T-helper 1 cell treated with Interleukin-12 subunit alpha and Interleukin-12 subunit beta and Interleukin-4 antibody, amounts not matched to agents 30 μg/mL and 1 μg/mL, for 36 hours (primary cell): ENCODE data around the gene STK35.

ENCODE experiments used
- H3K27ac Mint-ChIP-seq: one replicate; pipeline ENCODE4 v1.8.0; 2021; ENCODE audit warnings: mild to moderate bottlenecking, mixed read lengths
- H3K27me3 Mint-ChIP-seq: one replicate; pipeline ENCODE4 v1.8.0; 2021; ENCODE audit warnings: low read depth, mixed read lengths
- H3K36me3 Mint-ChIP-seq: one replicate; pipeline ENCODE4 v1.8.0; 2021; ENCODE audit warnings: low read depth, mixed read lengths
- H3K4me1 Mint-ChIP-seq: one replicate; pipeline ENCODE4 v1.8.0; 2021; ENCODE audit warnings: low read depth, mixed read lengths
- H3K4me3 Mint-ChIP-seq: one replicate; pipeline ENCODE4 v1.8.0; 2021; ENCODE audit warnings: mild to moderate bottlenecking, moderate library complexity, mixed read lengths
- H3K9me3 Mint-ChIP-seq: one replicate; pipeline ENCODE4 v1.8.0; 2021; ENCODE audit warnings: mixed read lengths

Gene STK35

DNA sequence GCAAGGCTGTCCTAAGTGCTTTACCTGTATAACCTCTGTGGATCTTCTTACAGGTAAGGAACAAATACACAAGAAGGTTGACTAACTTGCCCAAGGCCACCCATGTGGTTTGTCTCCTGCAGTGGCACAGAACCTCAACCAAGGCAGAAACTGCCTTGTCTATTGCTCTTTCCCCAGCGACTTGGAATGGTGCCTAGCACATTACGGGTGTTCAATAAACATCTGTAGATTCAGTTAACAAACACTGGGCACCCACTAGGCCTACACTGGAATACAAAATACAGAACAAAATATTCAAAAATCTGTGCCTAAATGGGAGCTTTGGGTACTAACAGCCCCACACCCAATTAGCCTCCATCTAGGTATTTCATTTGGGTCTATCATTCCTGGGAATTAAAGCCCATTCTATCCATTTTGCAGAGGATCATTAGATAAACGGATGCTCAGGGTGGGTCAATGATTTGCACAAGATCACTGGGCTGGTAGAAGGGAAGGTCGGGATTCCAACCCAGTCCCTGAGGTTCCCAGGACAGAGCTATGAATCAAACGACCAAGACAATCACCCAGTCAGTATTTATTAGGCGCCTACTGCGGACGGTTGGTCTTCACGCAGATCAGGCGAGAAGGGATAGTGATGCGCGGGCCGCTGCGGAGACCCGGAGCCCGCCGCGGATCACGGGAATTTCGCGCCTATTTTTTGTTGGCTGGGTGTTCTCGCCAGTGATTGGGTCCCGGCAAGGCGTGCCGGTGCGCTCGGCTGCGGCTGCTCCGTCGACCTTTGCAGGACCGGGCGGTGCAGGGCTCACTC, at the start of gene STK35:
STK35 (plus strand) TSS at position 771 of the 808 bp plus-strand sequence. CDS start 55 bp downstream, outside the sequence.
- H3K27me3 Mint-ChIP-seq, result peaks cover 4% of the 10 kb centered on the region
- H3K36me3 Mint-ChIP-seq, result peaks cover 16% of the 10 kb centered on the region
- peak within 1 kb of the TSS; percentile 99 for H3K27ac Mint-ChIP-seq
- peak within 1 kb of the TSS; percentile 91 for H3K4me3 Mint-ChIP-seq
- no peaks in the 10 kb centered on the region for H3K9me3 Mint-ChIP-seq
- peaks cover 31% of the 10 kb centered on the region for H3K4me1 Mint-ChIP-seq

DNA sequence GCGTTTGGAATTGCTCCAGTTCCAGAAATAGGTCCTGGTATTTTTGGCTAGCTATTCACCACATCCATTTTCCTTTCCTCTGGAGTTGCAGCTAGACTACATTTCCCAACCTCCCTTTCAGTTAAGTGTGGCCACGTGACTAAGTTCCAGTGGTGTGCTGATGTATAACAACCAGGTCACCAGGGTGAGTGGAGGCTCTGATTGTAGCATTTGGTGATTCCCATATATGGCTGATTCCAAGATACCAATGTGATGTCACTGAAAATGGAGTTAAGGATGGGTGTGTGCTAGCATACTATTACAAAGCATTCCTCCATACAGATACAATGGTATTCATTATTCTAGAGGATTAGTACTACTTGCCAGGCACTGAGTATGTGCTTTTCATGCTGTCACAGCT, 49.7 kb upstream of the STK35 start:
- peaks cover 11% of the 10 kb centered on the region for H3K27me3 Mint-ChIP-seq
- no peaks in the 10 kb centered on the region for H3K4me1 Mint-ChIP-seq
- H3K9me3 Mint-ChIP-seq, result peaks cover 4% of the 10 kb centered on the region
- no peak overlapping the region for H3K27ac Mint-ChIP-seq
- no peaks in the 10 kb centered on the region for H3K36me3 Mint-ChIP-seq
- no peak overlapping the region for H3K4me3 Mint-ChIP-seq

DNA sequence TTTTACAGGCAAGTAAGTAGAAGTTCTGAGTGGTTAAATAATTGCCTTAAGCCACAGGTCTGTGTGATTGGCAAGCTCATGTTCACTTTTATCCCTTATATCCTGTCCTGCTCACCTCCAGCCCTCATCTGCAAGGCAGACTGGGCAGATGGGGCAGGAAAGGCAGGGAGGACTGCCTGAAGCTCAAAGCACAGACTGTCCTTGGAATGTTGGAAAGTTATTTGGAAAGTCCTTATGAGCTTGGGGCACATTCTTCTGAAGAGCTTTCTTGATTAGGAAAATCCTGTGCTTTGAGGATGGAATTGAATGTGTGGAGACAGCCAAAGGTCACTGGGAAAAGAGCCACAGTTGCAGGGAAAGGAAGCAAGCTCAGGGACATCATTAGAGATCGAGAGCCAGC, 48.9 kb upstream of the STK35 start:
- Mint-ChIP-seq H3K27ac (no peak overlapping the region), H3K4me1 (no peaks in the 10 kb centered on the region), H3K4me3 (no peak overlapping the region), H3K27me3 (peaks cover 15% of the 10 kb centered on the region), H3K36me3 (no peaks in the 10 kb centered on the region), H3K9me3 (peaks cover 8% of the 10 kb centered on the region)

DNA sequence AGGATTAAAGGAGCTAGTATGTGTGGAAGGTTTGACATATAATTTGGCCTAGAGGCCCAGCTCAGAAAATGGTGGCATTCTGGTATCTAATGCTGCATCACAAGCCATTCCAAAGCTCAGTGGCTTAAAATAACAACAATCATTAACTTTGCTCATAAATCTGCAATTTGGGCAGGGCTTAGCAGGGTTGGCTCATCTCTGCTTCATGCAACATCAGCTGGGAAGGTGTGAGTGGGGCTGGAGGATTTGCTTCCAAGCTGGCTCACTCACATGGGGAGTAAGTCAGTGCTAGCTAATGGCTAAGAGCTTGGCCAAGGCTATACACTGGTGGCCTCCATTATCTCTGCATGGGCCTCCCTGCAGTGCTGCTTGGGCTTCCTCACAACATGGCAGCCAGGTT, 48.0 kb upstream of the STK35 start:
- Mint-ChIP-seq H3K4me1 (no peaks in the 10 kb centered on the region), H3K36me3 (no peaks in the 10 kb centered on the region), H3K27ac (no peak overlapping the region), H3K9me3 (peaks cover 11% of the 10 kb centered on the region), H3K27me3 (peaks cover 12% of the 10 kb centered on the region), H3K4me3 (no peak overlapping the region)

DNA sequence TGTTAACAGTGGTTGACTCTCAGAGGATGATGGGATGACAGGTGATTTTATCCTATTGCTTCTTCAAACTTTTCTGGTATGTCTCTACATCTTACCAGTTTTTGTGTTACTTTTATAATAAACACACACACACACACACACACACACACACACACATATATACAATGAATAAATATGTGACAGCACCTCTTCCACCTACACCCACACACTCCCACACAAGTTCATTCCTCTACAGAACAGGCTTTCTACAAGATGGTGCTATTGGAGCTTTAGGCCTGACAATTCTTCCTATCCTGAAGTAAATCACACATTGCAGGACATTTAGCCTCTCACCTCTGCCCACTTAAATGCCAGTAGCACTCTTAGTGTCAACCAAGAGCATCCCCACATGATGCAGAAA, 46.7 kb upstream of the STK35 start:
- Mint-ChIP-seq H3K9me3 (peaks cover 11% of the 10 kb centered on the region), H3K4me3 (no peak overlapping the region), H3K27me3 (peaks cover 12% of the 10 kb centered on the region), H3K4me1 (no peaks in the 10 kb centered on the region), H3K36me3 (no peaks in the 10 kb centered on the region), H3K27ac (no peak overlapping the region)

DNA sequence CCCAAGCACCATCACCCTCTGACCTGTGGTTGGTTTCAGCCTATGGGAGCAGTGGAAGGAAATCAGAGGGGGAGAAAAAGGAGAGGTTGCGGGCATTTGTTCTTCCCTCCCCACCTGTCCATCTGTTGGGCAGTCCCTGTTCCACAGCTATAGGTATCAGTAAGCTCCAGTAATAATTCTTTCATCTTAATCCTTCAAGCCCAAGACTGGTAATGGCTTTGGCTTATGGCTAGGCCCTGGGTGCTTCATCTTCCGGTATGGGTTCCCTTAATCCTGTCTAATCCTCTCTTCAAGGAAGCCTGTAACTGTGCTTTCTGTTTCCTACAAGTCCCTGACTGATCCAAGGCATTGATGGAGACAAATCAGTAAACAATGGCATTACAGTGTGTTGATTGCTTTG, 42.2 kb upstream of the STK35 start:
- H3K4me1 Mint-ChIP-seq, result no peaks in the 10 kb centered on the region
- peaks cover 7% of the 10 kb centered on the region for H3K9me3 Mint-ChIP-seq
- H3K4me3 Mint-ChIP-seq, result no peak overlapping the region
- H3K36me3 Mint-ChIP-seq, result no peaks in the 10 kb centered on the region
- no peak overlapping the region for H3K27ac Mint-ChIP-seq
- peaks cover 4% of the 10 kb centered on the region for H3K27me3 Mint-ChIP-seq

DNA sequence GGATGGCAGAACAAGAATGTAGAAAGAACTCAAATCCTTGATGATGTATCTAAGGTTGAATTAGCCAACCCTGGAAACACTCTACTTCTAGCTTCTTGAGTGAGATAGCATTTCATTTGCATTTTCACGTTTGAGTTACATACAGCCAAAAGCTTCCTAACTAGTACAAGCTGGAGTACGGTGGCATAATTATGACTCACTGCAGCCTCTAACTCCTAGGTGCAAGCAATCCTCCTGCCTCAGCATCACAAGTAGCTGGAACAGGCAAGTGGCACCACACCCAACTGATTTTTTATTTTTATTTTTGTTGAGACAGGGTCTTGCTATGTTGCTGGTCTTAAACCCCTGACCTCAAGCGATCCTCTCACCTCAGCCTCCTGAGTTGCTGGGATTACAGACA, 36.5 kb upstream of the STK35 start:
- H3K27ac Mint-ChIP-seq, result no peak overlapping the region
- no peak overlapping the region for H3K4me3 Mint-ChIP-seq
- peaks cover 23% of the 10 kb centered on the region for H3K27me3 Mint-ChIP-seq
- H3K9me3 Mint-ChIP-seq, result no peaks in the 10 kb centered on the region
- H3K36me3 Mint-ChIP-seq, result no peaks in the 10 kb centered on the region
- H3K4me1 Mint-ChIP-seq, result no peaks in the 10 kb centered on the region

DNA sequence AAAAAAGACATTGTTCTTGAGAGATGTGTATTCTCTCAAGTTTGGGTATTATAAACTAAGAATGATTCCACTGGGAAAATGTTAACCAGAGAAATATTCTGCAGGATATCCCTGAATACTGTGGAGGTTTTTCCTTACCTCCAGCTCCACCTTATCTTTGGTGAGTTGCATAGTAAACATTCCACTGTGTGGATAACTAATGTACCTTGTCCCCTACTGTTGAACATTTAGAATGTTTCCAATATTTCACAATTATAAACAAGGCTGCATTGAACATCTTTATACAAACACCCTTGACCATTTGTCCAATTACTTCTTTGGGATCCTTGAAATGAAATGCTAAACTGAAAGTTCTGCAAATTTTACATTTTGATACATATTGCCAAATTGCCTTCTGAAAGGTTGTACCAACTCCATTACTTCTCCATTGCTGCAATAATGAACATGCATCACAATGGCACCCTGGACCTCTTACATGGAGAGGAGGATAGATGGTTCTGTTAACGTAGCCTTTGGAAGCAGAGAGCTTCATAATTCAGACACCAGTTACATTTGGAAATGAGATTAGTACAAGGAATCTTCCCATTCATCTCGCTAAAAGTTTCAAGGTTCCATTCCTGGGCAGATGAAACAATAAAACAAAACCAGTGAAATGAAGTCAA, 35.0 kb upstream of the STK35 start:
- Mint-ChIP-seq H3K4me1 (no peaks in the 10 kb centered on the region), H3K4me3 (no peak overlapping the region), H3K9me3 (no peaks in the 10 kb centered on the region), H3K27ac (no peak overlapping the region), H3K27me3 (peaks cover 24% of the 10 kb centered on the region), H3K36me3 (no peaks in the 10 kb centered on the region)

DNA sequence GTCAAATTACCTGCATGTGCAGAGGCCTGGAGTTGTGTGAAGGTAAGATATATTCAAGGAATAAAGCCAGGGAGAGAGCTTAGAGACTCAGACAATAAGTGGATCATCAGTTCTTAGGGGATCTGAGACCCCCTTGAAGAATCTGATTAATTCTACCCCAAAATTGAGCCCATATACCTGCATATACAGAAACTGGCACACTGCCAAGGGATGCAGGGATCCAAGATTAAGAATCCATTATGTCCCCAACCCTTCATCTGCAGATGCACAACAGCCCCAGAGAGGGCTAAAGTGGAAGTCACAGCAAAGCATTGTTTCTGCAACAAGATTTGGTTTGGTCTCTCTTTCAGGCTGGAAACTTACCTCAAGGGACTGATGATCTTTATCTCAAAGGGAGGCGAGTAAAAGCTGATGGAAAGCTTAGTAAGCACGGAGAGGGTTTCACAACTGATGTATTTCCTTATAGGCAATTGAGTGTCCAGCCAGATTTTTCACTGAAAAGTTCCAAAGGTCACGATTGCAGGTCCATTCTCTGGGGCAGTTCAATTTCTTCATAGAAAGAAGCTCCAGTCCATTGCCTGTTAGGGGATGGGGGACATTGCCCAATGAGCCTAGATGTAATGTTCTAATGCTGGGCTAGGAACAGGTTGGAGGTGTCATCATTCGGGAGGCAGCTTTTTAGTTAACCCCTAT, 20.9 kb upstream of the STK35 start:
- Mint-ChIP-seq H3K4me3 (no peak overlapping the region), H3K27me3 (peaks cover 21% of the 10 kb centered on the region), H3K27ac (no peak overlapping the region), H3K36me3 (no peaks in the 10 kb centered on the region), H3K4me1 (no peaks in the 10 kb centered on the region), H3K9me3 (no peaks in the 10 kb centered on the region)

DNA sequence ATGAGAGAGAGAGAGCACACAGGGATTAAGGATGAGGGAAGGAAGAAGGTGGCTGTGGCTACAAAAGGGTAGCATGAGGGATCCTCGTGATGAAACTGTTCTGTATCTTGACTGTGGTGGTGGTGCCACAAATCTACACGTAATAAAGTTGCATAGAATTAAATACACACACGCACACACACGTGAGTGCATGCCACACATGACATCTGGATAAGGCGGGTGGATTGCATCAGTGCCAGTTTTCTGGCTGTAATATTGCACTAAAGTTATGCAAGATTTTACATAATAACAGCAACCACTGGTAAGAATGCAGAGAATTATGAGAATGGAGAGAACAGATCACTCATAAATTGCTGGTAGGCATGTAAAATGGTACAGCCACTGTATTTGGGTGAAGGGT, 16.9 kb upstream of the STK35 start:
- Mint-ChIP-seq H3K27me3 (peaks cover 22% of the 10 kb centered on the region), H3K9me3 (no peaks in the 10 kb centered on the region), H3K4me1 (no peaks in the 10 kb centered on the region), H3K36me3 (no peaks in the 10 kb centered on the region), H3K4me3 (no peak overlapping the region), H3K27ac (no peak overlapping the region)

DNA sequence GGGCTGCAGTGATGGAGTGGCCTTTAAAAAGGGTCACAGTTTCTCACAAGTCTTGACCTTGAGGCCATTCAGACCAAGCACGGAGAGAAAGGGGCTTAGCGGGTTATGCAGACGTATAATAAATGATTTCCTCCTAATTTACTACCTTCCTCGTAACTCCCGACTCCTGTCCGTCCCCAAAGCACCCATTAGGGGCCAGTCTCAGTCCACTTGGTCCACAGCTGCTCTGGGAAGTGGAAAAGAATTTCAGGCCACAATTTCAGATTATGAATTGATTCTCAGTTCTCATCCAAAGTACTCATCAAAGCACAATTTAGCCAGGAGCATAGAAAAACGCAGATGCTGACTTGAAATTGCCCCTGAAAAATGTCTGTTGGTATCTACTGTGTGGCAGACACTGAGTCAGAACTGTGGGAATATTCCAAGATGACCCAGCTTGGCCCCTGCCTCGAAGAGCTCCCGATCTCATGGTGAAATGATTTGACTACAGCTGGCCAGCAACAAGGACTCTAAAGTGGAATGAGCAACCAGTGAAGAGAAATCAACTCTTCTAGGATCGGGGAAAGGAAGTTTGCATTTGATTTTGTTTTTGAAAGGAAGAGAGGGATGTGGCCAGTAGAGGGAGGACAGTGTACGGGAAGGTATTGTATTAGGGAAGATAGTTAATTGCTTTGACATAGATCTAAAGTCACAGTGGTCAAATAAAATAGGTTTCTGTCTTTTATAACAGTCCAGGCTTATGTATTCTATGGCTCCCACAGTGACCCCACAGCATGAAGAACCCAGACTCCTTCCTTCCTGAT, 15.2 kb upstream of the STK35 start:
- Mint-ChIP-seq H3K36me3 (no peaks in the 10 kb centered on the region), H3K27me3 (peaks cover 31% of the 10 kb centered on the region), H3K4me3 (no peak overlapping the region), H3K4me1 (no peaks in the 10 kb centered on the region), H3K9me3 (no peaks in the 10 kb centered on the region), H3K27ac (no peak overlapping the region)

DNA sequence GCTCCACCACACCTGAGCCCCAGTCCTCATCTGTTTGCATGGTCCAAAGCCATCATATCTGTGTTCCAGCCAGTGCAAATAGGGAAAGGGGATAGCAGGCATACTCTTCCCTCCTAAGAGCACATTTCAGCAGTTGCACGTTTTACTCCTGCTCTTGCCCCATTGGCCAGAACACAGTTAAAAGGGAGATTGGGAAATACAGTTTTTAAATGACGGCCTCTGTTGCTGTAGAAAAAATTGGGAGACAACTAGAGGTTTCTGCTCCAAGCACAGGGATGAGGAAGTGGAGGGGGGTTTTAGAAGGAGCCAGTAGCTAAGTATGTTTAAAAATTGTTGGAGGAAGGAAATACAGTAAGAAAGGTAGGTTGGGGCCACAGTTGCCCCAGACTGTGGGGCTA, 14.6 kb upstream of the STK35 start:
- no peak overlapping the region for H3K27ac Mint-ChIP-seq
- no peaks in the 10 kb centered on the region for H3K36me3 Mint-ChIP-seq
- no peaks in the 10 kb centered on the region for H3K9me3 Mint-ChIP-seq
- H3K4me3 Mint-ChIP-seq, result no peak overlapping the region
- H3K27me3 Mint-ChIP-seq, result peaks cover 28% of the 10 kb centered on the region
- H3K4me1 Mint-ChIP-seq, result no peaks in the 10 kb centered on the region

DNA sequence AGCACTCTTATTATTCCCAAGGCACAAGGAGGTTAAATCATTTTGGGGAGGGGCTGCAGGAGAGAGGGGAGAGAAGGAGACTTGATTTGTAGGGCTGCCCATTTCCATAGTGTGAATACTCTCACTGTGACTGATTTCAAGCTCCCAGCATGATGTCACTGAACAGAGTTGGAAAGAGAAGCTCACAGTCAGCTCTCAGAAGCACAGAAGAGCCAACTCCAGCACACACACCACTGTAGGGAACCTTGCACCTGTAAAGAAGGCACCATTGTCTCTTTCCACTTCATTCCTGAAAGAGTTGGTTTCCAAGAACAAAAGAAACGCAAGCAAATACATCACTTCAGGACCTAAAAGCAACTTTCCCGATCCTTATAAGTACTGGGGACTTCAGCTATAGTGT, 12.7 kb upstream of the STK35 start:
- Mint-ChIP-seq H3K4me3 (no peak overlapping the region), H3K27ac (no peak overlapping the region), H3K36me3 (no peaks in the 10 kb centered on the region), H3K9me3 (no peaks in the 10 kb centered on the region), H3K4me1 (no peaks in the 10 kb centered on the region), H3K27me3 (peaks cover 34% of the 10 kb centered on the region)

DNA sequence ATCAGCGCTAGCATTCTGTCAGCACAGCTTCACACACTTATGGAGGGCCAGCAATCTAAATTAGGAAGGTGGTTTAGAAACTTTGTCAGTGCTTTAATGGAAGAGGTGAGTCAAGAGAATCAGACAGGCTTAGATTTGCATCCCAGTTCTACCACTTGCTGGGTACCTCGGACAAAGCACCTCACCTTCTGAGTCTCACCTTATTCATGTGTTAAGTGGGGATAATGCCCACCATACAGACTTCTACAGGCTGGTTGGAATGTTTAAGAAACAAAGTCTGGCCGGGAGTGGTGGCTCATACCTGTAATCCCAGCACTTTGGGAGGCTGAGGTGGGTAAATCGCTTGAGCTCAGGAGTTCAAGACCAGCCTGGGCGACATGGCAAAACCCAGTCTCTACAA, 12.2 kb upstream of the STK35 start:
- H3K27ac Mint-ChIP-seq, result no peak overlapping the region
- peaks cover 35% of the 10 kb centered on the region for H3K27me3 Mint-ChIP-seq
- H3K36me3 Mint-ChIP-seq, result no peaks in the 10 kb centered on the region
- no peaks in the 10 kb centered on the region for H3K9me3 Mint-ChIP-seq
- H3K4me1 Mint-ChIP-seq, result no peaks in the 10 kb centered on the region
- no peak overlapping the region for H3K4me3 Mint-ChIP-seq
